GM19324 (cell line): ENCODE data around the gene C3orf52.
A peak's percentile ranks its signal among the peaks of the same experiment; 100 is the strongest.
"Not testable (repeated sequence)": the region's sequence is repeated elsewhere in the genome, so short reads cannot be mapped to it uniquely, and the experiment has no call there.

Experiments
- ATAC-seq: cut with Tn5 transposase; IDR thresholded peaks from one replicate; pipeline ENCODE4 v1.9.1; 2021; ENCODE audit warnings: mild to moderate bottlenecking, moderate library complexity; ENCODE audit not compliant: unreplicated experiment, low FRiP score

Gene C3orf52, protein sequence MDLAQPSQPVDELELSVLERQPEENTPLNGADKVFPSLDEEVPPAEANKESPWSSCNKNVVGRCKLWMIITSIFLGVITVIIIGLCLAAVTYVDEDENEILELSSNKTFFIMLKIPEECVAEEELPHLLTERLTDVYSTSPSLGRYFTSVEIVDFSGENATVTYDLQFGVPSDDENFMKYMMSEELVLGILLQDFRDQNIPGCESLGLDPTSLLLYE

DNA sequence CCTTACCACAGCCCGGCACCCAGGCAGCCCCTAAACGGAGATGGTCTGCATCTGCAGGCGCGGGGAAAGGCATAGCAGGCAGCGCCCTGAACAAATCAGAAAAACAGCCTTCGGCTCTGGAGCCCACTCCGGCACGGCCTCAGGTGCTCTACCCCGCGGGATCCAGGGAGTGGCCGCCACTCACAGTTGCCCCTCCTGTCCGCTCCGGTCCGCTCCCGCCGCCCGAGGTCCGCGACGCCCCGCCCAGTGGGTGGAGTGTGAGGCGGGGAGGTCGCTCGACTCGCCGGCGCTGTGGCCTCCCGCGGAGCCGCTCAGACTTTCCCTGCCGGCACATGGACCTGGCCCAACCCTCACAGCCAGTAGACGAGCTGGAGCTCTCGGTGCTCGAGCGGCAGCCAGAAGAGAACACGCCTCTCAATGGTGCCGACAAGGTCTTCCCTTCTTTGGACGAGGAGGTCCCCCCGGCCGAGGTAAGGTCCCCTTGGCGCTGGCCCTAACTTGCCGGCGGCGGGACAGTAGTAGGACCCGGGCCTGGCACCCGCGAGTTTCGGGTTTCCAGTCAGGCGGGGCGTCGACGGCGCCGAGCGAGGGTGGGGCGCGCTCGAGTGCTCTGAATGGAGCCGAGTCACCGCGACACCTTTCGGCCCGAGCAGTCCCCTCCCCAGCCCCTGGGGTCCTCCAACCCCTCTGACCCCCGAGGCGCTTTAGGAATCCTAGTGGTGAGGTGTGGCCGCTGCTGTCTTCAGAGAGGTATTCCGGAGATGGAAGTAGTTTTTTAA, at the start of gene C3orf52:
Gene C3orf52, plus strand, starts transcription at position 314 of the 779 bp plus-strand sequence. Its CDS starts 19 bp downstream, at position 333.
- peak; percentile 93 for ATAC-seq

DNA sequence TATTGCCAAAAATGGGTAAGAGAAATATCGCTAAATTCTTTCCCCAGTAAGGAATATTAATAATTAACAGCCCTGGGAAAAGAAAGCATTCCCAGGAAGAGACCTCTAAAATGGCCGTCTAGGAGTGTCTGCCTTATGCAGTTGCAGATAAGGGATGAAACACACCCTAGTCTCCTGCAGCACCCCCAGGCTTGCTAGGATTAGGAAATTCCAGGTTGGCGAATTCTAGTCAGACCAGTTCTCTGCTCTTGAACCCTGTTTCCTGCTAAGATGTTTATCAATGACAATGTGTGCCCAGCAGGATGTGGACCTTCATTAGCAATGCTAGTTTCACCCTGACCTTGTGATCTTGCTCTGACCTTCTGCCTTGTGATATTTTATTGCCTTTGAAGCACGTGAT, 49.0 kb upstream of the C3orf52 start:
- not testable (repeated sequence) for ATAC-seq

DNA sequence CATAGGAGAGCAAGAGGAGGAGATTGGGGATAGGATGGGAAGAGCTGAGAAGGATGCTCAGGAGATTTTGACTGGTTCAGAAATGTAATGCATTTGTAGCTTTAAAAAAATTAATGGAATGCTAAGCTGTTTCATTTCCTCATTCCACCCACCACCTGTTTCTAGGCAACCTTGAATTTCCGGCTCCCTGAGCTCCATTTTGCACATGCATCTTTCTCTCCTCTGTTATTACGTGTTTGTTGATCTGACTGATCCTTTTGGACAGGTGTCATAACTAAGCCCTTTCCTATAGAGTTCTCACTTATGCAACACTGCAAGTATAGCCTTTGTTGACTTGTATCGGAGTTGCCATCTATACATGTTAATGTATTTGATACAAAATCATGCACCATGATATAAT, 47.3 kb upstream of the C3orf52 start:
- ATAC-seq: no peak

DNA sequence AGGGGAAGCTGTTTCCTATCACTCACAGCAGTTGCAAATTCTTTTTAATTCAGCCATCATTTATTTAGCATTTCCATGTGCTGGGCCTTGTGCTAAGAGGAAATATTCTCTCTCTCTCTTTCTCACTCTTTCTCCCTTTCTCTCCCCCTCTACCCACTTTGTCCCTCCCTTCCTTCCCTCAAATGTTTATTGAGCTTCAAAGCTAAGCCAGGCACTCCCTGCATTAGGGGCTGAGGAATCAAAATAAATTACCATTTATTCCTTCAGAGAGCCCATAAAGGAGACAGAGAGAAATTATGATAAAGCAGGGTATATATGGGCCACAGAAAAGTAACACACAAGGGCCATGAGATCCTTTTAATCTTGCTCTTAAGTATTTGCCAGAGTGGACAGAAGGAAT, 44.9 kb upstream of the C3orf52 start:
- ATAC-seq: no peak

DNA sequence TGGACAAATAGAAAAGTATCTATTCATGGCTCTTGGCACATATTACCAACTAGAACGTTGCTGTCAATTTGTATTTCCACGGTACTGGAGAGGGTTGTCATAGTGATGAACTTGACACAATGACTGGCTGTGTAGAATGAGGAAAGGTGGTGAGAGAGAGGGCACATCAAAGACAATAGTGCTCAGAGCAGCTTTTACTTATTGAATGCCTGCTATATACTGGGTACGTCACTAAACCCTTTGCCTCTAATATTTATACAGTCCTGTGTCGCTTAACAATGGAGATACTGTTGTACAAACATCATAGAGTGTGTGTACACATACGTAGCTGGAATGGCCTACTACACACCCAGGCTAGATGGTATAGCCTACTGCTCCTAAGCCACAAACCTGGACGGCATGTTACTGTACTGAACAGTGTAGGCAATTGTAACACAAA, 43.3 kb upstream of the C3orf52 start:
- no peak for ATAC-seq

DNA sequence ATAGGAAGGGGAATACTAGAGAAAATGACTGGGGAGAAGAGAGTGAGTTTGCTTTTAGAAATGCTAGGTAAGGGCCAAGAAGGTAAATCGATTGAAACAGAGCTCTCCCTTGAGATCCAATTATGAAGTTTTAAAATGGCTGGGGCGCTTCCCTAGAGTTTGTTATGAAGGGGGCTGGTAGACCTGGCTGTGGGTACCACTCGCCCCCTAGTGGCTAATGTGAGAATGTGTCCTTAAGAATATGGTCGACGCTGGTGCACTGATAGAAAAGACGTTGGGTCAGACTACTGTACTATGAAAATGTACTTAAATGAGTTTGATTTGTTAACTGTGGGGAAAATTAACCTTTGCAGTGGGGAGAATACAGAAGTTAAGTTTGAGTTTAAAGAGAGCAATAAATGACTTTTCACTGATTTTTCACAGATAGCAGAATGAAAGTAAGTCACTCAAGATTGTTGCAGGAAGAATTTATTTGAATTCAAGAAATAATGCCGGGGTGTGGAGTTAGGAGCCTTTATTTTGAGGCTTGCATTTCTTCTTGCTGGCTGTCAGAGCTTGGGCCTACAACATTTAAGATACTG, 42.5 kb upstream of the C3orf52 start:
- peak; percentile 84 for ATAC-seq

DNA sequence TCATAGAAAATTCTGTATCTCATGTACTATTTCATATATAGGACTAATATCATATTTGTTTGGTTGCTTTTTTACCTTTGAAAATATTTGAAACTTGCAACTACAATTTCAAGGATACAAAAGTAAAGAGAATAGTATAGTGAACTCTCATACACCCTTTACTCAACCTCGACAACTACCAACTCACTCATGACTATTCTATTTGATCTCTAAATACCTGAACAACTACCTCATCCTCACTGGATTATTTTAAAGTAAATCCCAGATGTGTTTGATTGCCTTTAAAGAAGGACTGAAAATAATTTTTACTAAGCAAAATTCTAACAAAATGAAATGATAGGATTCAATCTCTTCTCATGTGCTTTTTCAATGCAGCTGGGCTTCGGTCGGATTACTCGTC, 39.6 kb upstream of the C3orf52 start:
- no peak for ATAC-seq

DNA sequence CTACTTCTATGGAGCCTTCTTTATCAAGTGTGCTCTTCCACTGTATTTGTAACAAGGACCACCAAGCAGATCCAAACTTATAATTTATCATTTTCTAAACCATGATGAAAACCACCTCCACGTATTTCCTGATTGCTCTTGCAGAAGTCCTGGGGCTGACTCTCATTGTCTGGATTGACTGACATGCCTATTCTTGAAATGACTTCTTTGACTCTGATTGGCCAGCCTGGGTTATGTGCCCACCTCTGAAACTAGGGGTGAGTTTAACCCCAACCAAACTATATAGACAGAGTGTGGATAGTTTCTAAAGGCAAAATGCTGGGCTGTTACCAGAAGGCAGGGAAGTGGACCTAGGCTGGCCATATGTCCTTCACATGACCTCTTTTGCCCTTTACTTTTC, 38.9 kb upstream of the C3orf52 start:
- ATAC-seq: no peak

DNA sequence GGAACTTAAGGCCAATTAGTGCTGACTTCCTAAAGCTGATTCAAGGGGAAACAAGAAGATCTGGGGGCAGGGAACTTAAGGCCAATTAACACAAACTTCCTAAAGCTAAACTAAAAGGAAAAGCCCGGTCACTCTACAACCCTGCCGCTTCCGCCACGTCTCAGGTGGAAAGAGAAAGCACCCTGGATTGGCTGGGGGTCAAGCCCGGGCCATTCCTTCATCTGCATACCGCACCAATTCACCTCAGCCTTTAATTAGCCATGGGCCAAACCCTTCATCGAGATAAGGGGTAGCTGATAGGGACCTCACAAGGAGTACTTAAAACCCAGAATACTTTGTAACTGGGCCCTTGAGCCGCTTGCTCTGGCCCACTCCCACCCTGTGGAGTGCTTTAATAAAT, 37.3 kb upstream of the C3orf52 start:
- ATAC-seq: no peak

DNA sequence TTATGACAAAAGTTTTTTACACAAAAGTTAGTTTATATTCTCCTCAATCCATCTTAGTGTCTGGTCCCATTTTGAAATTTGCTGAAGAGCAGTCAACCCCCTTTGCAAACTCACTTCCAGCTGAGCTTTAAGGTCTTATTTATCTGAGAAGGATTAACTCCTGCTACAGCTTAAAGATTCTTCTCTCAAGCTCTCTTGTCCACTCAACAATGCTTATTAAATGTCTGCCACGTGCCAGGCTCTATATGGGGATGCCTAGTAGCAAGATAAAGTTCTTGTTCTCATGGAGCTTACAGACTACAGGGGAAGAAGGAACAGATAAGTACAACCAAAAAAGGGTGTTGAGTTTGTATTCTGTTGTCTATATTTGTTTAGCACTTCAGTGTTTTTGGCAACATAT, 33.0 kb upstream of the C3orf52 start:
- ATAC-seq: no peak

DNA sequence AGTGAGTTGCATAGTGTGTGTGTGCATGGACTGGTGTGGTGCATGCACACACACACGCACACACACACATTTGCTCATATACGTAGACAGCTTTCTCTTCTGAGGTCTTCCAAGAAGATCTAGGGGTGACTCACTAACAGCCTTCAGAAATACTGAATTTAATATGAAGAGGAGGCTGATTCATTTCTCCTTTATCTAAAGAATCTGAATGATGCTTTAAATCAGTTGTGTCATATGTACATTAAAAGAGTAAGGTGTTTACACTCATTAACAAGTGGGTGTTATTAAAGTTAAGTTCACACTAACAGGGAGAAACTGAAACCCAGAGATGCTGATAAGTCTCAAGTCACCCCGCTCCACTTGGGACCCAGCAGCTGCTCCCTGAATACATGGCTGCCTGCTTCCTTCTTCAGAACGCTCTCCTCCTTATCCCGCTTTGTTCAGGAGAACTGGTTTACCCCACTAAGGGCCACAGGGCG, 29.7 kb upstream of the C3orf52 start:
- ATAC-seq: no peak

DNA sequence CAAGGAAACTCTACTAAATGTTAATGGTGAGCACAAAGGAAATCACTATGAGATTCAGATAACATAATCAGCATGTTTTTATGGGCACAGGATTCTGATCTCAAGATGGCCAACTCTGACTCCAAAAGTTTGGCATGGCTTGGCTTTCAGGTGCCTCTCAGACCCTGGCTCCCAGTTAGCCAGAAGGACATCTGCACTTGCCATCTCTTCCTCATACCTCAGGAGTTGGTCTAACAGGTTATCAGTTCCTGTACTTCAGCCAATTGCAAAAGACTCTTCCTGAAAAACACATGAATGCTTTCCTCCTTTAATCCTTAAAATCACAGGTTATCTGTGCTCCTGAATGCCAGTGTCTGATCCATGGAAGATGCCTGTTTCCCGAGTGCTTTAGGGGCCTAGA, 26.7 kb upstream of the C3orf52 start:
- no peak for ATAC-seq

DNA sequence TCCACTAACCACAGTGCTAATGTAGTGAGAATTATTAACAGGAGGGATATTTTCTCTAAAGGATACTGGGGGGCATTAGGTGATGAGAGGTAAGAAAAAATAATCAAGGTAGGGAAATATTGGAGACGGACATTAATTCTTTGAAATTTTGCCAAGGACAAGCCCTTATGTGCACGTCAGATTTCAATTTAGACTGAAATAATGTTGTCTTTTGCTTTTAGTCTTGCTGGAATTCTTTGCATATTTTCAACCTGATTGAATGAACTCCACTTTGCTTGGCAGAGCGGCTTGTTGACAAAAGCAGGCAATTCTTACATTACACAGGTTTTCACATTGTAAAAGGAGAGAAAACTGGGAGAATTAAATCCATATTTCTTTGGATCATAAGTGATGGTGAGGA, 25.0 kb upstream of the C3orf52 start:
- ATAC-seq: no peak

DNA sequence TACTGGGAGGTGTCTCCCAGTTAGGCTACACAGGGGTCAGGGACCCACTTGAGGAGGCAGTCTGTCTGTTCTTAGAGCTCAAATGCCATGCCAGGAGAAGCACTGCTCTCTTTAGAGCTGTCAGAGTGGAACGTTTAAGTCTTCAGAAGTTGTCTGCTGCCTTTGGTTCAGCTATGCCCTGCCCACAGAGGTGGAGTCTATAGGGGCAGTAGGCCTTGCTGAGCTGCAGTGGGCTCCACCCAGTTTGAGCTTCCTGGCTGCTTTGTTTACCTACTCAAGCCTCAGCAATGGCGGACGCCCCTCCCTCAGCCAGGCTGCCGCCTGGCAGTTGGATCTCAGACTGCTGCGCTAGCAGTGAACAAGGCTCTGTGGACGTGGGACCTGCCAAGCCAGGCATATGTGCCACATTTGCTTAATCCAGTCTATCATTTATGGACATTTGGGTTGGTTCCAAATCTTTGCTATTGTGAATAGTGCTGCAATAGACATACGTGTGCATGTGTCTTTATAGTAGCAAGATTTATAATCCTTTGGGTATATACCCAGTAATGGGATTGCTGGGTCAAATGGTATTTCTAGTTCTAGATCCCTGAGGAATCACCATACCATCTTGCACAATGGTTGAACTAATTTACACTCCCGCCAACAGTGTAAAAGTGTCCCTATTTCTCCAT, 13.7 kb upstream of the C3orf52 start:
- ATAC-seq: not testable (repeated sequence)

DNA sequence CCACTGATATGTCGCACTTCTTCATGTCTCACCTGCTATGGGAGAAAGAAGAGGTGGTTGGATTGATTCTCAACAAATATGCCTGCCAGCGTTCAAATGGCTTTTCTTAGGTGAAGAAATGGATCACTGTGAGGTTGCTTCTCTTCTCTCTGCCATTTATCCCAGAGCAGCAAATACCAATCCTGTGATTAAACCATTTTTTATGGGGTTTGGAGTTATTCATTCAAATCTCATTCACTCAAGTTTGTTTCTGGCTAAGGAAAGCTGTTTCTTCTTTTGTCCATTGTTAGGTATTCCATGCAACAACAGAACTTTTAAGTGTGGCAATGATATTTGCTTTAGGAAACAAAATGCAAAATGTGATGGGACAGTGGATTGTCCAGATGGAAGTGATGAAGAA, 12.2 kb upstream of the C3orf52 start:
- no peak for ATAC-seq

DNA sequence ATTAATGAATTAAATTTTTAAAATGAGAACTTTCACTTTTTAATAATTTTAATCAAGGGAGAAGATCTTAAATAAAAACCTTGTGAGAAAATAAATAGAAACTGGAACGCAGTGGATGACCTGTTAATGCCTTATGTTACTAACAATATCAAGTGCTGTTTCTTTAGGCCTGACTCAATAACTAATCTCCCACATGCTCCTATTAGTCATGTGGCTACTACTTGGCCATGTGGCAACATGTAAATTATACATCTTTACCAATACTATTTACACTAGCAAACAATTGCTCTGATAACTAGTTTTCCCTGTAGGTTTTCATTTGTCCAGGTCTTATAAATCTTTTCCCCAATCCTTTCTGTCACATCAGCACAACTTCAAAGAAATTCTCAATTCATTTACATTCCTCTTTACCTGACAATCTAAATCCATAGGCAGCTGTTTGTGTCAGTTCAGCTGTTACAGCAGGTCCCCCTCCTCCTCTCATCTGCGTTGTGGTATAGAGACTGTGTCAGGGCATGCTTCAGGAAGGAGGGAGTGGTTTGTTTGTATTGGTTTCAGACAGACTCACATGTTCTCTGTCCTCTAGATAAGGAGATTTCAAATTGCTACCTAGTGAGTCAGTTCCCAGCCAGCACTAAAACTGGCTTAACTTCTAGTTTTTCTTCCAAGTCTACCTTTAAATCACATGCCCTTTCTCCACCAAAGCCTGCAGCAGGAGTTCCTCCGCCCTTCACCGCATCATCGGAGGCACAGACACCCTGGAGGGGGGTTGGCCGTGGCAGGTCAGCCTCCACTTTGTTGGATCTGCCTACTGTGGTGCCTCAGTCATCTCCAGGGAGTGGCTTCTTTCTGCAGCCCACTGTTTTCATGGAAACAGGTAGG, 11.3 kb upstream of the C3orf52 start:
- ATAC-seq: peak; percentile 92

DNA sequence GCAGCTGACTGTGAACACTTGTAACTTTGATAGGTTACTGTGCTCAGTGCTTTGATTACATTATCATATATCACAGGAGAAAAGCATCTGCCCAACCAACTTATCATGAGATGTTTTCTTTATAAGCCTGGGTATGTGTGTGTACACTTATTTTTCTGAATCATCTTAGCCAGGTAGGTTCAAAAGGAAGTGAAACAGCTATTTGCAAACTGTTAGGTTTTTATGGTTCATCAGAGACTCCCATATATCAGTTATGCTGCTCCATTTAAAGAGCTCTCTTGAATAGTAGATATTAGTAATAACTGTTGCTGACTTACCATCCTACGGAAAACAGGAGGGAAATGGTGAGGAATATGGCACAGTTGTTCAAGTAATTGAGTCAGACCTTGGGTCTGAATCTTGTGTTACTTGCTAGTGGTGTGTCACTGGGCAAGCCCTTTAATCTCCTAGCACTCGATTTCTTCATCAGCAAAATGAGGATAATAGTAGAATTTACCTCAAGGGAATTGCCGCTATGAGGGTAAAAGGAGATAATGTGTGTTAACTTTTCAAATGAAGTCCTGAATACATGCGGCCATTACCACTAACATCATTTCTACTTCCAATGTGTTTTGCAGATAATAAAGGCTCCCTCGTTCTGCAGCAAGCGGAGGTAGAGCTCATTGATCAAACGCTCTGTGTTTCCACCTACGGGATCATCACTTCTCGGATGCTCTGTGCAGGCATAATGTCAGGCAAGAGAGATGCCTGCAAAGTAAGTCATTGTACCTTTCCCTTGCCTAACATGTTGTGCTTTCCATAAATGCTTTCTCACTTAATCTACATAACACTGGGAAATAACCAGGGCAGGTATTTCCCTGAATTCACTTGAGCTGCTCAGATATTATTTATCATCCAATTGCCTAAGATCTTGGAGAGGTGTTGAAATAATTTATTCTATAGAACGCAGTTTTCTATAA, 7.8 kb upstream of the C3orf52 start:
- ATAC-seq: no peak

DNA sequence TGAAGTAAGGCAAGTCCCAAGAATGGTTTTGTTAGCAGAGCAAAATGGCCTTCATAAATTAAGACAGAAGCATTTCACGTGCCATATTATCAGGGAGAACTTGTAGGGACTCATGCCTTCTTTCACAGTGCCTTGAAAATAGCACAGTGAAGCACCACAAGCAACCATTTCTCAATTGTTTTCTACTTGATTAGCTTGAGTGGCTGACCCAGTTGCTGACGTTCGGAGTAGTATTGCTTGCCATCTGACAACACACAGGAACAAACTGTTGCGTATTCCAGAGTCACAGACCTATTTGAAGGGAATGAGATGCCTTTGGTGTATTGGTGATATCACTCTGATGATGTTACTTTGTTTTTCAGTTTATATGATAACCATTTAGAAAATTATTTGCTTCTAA, 3.0 kb upstream of the C3orf52 start:
- ATAC-seq: no peak
